HG03097 (cell line): ENCODE results near the gene NVL.
"Not testable (repeated sequence)": the region's sequence is repeated elsewhere in the genome, so short reads cannot be mapped to it uniquely, and the experiment has no call there.

ENCODE experiments used
- ATAC-seq: cut with Tn5 transposase; IDR thresholded peaks from one replicate; pipeline ENCODE4 v1.9.1; 2021; ENCODE audit not compliant: unreplicated experiment, low FRiP score

Gene NVL

DNA sequence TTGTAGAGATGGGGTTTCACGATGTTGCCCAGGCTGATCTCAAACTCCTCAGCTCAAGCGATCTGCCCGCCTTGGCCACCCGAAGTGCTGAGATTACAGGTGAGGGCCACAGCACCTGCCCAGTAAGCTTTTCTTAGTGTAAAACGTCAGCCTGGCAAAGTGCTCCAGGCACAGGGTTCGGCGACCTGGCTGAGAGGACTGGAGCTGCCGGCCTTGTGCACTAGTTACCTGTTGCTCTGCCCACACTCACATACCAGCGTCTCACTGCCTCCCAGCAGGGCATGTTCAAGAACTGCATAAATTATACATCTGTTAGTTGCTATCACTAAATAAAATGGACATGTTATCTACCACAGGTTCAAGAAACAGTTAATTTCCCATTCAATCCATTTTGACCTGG is 91.8 kb downstream of the NVL start:
- ATAC-seq = no peak

DNA sequence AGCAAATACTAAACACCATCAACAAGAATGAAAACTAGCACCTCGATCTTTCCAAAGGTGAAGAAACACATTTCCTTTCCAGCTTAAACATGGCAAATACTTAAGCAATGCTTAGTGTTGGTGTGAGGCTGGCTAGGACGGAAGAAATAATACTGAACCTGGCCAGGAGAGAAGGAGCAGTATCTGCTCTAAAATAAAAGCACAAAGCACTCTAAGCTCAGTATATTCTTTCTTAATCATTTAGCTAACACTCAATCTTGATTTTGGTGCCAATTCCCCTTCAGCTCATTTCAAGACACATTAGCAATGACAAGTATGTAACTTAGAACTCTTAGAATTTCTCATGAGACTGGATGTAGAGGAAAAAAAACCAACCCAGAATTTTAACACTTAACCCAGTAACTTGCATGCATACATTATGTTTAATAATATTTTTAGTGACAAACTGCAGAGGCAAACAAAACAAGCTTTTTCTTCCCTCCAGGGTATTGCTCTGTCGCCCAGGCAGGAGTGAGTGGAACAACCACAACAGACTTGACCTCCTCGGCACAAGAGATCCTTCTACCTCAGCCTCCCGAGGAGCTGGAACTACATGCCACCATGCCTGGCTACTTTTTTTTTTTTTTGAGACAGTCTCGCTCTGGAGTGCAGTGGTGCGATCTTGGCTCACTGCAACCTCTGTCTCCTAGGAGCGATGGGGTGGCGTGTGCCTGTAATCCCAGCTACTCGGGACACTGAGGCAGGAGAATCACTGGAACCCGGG is 92.7 kb downstream of the NVL start:
- ATAC-seq = no peak

DNA sequence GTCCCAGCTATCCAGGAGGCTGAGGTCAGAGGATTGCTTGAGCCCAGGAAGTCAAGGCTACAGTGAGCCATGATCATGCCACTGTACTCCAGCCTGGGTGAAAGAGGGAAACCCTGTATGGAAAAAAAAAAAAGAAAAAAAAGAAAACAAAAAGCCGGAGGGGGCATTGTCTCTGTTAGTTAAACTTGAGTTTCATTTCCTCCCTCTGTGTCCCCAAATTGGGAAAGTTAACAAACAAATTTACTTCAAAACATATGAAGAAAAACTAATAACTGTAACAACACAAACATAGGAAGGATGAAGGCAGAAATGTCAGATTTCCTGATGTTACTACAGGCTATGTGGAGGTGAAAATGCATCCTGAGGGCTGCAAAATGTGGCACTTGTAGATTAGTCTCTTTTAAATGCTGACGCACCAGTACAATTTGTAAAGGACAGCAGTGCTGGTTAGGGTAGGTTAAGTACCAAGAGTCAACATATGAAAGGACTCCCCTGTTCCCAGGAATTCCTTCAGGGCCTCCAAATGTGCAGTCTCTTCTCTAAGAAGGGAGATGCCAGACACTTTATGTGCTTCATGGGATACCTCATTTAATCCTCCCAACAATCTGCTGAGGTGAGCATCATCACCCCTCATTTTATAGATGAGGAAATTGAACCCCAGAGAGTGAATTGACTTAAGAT is 94.0 kb downstream of the NVL start:
- ATAC-seq = no peak

DNA sequence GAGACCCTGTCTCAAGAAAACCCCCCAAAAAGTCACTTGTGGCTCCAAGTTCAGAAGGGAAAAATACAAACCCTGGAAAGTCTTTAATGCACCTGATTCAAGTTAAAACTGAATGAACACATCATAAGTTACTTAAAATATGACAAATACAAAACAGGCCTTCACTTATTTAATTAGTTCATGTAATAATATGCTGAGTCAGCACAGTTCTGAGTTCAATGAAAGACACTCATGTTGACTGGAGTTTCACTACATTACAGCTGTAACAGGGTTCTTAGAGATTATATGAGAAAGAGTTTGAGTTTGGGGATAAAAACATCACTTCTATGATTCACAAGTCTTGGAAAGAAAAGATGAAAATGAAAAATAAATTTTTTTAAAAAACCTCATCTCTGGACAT is 96.0 kb downstream of the NVL start:
- no peak for ATAC-seq

DNA sequence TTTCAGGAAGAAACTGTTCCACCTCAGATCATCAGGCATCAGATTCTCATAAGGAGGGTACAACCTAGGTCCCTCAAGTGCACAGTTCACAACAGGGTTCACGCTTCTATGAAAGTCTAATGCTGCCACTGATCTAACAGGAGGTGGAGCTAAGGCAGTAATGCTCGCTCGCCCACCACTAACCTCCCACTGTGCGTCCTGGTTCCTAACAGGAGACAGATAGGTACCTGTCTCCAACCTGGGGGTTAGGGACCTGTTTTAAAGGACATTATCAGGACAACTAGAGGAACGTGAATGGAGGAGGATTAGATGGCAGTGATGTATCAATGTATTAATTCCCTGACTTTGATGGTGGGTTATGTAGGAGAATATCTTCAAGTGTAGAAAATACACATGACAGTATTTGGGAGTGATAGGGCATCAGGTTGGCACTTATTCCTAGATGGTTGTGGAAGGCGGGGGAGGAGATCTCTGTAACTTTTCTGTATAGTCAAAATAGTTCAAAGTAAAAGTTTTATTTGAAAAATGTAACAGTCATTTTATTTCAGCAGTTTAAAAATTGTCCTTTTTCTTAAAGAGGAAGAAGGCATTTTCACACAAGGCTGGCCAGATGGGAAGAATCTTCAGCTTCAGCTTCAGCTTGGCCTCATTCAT is 103.0 kb downstream of the NVL start:
- ATAC-seq = no peak

DNA sequence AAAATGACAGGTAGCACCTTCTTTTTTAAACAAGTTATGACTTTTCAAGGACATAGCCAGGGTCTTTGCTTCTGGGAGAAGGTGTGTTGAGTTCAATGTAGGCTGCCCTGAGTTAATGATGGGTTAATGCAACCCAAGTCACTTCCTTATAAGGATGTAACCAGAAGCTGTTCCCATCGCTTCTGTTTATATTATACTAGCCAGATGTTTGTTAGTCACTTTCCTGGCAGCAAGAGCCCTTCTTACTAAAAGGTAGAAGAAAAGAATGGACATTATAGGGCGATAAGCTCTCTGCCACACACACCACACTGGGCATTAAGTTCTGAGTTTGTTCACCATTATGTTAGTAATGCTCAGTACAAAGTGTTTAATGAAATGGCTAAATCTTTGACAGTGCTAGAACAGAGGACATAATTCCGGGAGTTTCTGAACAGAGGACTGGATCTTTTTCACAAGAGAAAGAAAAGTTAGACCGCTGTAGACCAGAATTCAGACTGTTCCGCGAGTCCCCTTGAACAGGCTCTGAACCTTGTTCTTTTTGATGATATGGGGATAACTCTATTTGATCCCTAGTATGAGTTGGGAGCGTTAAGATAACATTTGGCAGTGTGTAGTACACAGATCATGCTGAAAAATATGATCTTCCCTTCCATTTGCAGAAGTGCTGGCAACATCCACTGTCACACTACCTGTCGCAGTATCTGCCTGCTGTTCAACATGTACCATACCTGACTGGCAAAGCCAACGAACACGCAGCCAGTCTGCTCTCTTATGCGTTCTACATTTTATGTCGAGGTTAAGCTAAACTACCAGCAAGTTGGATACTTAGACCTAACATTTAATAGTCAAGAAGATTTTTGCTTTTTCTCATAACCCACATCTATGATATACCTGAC is 105.9 kb downstream of the NVL start:
- ATAC-seq = no peak

DNA sequence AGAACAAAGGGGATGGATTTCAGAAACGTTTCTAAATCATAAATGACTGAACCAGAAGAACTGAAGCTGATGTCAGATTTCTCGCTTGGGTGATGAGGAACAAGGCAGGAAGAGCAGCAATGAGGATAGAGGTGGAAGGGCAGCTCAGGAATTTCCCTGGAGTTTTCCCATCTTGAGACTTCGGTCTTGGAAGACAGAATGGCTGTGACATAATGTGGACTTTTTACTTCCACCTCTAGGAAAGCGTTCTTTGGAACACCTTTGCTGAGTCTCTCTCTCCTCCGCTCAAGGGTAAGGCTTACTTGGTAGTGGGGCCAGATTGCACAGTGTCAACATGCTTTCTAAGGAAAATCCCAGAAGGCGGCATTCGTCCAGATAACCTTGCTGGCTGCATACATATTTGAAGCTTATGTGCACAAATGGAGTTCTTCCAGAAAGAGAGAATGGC is 110.3 kb downstream of the NVL start:
- ATAC-seq = no peak

DNA sequence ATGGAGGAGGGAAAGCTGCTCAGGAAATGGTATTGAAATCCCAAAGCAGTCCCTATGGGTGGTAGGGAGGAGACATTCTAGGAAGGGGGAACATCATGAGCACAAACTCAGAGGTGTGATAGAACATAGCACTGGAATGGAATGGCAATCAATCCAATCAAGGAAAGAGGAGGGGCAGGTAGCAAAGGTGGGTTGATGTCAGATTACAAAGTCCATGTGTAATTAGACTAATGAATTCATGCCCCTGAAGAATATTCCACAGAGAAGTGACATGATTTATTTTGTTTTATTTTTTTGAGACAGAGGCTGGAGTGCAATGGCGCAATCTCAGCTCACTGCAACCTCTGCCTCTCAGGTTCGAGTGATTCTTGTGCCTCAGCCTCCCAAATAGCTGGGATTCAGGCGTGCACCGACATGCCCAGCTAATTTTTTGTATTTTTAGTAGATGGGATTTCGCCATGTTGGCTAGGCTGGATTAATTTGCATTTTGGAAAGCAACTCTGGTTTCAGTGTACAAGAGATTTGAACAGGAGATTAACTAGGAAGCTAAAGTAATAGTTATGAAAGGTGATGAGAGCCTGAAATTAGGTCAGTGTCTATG is 110.9 kb downstream of the NVL start:
- ATAC-seq = no peak

DNA sequence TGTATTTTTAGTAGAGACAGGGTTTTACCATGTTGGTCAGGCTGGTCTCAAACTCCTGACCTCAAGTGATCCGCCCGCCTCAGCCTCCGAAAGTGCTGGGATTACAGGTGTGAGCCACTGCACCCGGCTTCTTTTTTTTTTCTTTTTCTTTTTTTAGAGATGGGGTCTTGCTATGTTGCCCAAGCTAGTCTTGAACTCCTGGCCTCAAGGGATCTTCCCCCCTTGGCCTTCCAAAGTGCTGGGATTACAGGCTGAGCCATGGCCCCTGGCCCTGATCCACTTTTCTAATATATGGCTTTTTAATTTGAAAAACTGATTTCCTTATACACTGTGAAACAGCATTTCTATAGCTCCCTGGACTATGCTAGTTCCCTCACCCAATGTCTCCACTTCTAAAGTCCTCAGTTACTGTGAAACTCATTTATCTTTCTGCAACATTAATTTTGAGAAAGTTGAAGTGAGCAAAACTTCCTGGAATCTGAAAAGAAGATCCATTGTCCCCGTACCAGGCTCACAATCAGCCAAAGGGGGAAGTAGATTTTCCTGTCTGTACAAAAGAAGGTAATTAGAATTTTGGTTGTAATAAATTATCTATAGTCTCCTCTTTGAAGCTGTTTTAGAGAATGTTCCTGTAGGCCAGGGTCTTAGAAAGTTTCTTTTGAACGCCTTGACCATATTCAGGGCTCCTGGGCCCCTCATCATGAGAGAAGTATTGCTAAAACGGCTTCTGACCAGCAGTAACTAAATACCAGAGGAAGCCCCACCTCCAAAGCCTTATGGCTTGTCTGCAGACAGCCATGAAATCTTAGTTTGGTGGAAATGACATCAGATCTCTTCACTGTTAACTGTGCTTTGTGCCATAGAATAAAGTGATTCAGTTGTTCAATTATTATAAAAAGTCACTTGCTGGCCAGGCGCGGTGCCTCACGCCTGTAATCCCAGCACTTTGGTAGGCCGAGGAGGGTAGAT is 112.0 kb downstream of the NVL start:
- no peak for ATAC-seq

DNA sequence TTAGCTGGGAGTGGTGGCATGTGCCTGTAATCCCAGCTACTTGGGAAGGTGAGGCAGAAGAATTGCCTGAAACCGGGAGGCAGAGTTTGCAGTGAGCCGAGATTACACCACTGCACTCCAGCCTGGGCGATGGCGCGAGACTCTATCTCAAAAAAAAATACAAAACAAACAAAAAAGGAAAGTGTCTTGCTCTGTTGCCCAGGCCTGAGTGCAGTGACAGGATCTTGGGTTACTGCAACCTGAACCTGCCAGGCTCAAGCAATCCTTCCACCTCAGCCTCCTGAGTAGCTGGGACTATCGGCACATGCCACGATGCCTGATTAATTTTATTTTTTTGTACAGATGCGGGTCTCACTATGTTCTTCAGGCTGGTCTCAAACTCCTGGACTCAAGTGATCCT is 113.6 kb downstream of the NVL start:
- no peak for ATAC-seq

DNA sequence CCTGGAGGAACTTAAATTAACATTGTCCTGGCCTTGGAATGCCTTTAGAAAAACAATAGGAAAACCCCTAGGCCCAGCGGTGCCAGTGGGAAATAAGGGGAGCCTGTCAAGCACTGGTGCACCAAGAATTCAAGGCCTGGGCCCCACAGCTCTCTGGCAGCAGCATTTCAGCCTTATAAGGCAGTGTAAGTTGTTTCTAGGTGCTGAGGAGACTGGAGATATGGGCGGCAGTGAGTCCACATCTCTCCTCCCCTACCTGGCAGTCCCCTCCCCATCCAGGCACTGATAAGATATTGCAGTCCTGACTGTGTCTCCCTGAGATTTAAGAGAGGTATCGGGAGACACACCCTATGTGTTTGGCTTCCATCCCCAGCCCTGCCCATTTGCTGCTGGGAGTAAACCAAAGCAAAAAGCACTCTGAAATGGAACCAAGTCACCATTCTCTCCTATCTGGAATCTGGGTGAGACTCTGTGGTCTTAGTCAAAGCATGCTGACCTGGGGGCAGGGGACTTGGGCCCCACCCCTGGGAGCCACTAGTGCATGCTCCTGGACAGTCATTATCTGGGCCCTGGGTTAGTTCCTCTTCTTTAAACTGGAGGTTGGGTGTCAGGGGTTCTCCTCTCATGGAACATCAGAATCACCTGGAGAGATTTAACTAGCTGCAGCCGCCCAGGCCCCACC is 116.4 kb downstream of the NVL start:
- no peak for ATAC-seq

DNA sequence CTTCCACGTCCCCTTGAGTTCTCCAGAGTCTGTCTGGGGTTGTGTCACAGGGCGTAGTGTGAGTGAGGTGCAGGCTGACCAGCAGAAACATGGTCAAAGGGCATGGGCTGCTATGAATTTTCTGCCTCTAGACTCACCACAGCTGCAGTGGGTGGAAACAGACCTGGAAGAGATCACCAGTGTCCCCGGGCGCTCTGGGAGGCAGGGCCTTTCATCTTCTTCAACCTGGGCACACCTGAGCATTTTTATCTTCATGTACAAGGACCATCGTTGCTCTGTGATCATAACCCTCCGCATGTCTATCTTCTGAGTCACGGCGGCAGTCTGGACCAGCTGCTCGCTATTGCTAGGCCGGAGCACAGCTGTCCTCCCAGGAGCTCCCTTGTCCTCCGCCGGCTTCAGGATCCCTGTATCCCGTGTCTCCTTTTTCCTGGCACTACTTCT is 117.3 kb downstream of the NVL start:
- no peak for ATAC-seq

DNA sequence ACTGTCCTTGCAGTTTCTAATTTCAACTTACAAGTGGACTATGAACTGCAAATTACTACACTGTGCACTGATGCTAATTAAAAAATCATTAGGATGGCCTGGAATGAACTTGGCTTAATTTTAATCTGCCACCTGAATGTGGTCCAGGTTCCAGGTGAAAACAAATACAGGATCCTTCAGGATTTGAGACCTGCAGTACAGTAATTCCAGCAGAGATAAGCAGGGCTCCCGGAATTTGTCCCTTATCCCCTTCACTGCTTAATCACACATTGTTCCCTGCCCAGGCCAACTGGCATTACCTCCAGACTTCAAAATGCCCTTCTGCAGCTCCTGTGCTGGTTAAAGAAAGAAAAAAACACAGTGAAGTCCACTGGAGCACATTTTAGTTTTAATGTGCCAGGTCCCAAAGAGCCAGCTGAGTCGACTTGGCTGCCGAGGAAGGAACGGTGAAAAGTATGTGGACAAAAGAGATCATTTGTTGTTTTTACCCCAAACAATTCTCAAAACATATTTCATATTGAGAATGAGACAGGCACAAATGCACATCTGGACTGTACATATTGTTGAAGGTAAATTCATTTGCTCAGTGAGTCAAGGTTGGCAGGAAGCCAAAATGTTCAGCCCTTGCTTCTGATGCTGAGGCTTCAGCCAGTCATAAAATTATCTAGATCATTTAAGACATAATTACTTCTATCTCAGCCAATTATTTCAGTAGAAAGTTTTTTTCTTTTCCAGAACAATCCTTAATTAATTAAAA is 118.6 kb downstream of the NVL start:
- no peak for ATAC-seq

DNA sequence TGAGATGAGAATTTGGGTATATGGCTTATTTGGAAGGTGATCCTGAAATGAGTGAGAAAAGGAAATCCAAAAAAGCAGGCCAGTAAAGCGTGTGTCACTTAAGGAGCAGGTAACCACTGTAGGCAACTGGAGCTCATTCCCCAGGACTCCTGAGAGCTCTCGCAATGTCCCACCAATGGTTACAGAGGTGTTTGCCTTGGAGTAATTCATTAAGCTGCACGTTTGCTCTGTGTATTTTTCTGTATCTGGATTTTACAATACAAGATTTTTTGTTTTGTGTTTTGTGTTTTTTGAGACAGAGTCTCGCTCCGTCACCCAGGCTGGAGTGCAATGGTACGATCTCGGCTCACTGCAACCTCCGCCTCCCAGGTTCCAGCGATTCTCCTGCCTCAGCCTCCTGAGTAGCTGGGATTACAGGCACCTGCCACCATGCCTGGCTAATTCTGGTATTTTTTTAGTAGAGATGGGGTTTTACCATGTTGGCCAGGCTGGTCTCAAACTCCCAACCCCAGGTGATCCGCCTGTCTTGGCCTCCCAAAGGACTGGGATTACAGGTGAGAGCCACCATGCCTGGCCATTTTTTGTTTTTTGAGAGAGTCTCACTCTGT is 123.9 kb downstream of the NVL start:
- ATAC-seq = not testable (repeated sequence)

DNA sequence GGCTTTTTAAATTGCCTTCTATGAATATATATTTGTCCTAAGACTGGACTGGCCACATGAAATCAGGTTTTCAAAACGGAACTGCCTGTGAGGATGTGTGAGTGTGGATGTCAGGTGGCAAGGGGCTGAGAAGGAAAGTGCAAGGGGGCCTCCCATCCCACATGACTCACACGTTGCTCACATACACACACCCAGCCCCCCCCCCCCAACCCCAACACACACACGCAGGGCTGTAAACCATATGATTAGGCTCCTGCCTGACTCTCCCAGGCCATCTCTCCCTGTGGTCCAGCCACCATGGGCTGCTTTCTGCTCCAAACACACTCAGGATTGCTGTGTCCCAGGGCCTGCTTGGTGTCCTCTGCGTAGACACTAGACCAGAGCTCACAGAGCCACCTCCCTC is 124.5 kb downstream of the NVL start:
- ATAC-seq = no peak

DNA sequence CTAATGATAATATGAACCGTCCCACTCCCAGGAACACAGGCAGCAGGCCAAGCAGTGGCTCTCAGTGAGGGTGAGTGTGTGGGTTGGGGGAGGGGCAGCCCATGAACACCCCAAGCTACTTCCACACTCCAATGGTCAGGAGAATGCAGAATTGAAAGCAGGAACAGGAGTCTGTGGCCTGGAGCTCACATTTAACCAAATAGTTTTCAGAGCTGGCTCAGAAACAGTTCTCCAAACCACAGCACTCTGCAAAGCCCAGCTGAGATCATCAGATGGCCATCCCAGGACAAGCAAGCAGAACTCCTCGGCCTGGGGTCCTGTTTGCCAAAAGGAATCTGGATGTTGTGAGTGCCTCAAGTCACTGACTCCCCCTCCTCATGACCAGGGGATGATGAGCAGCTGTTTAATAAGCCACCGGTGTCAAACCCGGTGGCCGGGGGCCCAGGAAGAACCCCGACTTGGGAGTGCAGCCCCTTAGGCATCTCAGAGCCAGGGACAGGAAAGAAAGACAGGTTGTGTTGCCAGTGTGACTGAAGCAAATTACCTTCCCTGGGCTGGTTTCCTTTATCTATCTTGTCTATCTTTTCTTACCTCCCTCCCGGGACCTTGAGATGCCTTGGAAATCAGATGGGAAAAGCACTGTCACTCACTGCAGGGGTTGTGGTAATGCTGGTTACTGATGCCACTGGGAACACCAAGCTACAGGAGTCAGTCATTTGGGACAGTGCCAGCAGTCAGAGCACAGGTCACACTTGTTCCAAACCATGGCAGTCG is 126.5 kb downstream of the NVL start:
- peak; percentile 74 for ATAC-seq

DNA sequence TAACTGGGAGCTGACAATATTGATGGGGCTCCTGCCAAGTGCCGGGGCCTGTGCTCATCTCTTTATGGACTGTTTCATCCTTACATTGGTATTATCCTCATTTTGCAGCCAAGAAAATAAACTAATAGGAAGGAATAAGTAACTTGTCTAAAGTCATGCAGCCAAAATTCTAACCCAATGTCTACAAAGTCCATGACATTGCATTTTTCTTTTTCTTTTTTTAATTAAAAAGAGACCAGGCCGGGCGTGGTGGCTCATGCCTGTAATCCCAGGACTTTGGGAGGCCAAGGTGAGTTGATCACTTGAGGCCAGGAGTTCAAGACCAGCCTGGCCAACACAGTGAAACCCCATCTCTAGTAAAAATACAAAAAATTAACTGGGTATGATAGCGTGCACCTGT is 128.1 kb downstream of the NVL start:
- no peak for ATAC-seq
